WERI-Rb-1 (cell line): ENCODE data around the gene BLNK.

Experiments
- DNase-seq: peaks from one replicate; pipeline ENCODE4 v3.0.0-alpha.2; 2020
- H3K27ac ChIP-seq: fragments of 250-450 bp; sonication (Bioruptor Pico); 2 replicates; pipeline ENCODE4 v1.5.1; 2020; ENCODE audit warnings: mild to moderate bottlenecking, moderate library complexity
- H3K27me3 ChIP-seq: fragments of 250-450 bp; sonication (Bioruptor Pico); 2 replicates; pipeline ENCODE4 v1.5.1; 2021; ENCODE audit warnings: mild to moderate bottlenecking, low read depth, moderate library complexity; ENCODE audit not compliant: insufficient read depth, severe bottlenecking
- H3K36me3 ChIP-seq: fragments of 250-450 bp; sonication (Bioruptor Pico); 2 replicates; pipeline ENCODE4 v1.5.1; 2020; ENCODE audit warnings: mild to moderate bottlenecking, moderate library complexity
- H3K4me3 ChIP-seq: 2 replicates; pipeline ENCODE4 v1.5.1; 2011; ENCODE audit warnings: low read depth, mild to moderate bottlenecking, control low read depth, low read length
- H3K9me3 ChIP-seq: fragments of 250-450 bp; sonication (Bioruptor Pico); 2 replicates; pipeline ENCODE4 v1.5.1; 2021; ENCODE audit warnings: mild to moderate bottlenecking, moderate library complexity; ENCODE audit not compliant: severe bottlenecking
- CTCF ChIP-seq: IDR thresholded peaks from 2 replicates; pipeline ENCODE4 v1.5.1; 2011; ENCODE audit warnings: low read depth, mild to moderate bottlenecking, control low read depth, inconsistent platforms, low read length

BLNK gene

GRCh38 chr10:96292971-96293920 is 21.9 kb upstream of the BLNK start:
- Histone ChIP-seq H3K27me3 (no peaks in the 10 kb centered on the region), H3K4me3 (no peak overlapping the region), H3K9me3 (no peaks in the 10 kb centered on the region), H3K36me3 (no peaks in the 10 kb centered on the region), H3K27ac (no peak overlapping the region)
- DNase-seq: peak; percentile 13
- TF ChIP-seq CTCF: peak; percentile 44; the same call in 1 of the 2 replicates

DNA sequence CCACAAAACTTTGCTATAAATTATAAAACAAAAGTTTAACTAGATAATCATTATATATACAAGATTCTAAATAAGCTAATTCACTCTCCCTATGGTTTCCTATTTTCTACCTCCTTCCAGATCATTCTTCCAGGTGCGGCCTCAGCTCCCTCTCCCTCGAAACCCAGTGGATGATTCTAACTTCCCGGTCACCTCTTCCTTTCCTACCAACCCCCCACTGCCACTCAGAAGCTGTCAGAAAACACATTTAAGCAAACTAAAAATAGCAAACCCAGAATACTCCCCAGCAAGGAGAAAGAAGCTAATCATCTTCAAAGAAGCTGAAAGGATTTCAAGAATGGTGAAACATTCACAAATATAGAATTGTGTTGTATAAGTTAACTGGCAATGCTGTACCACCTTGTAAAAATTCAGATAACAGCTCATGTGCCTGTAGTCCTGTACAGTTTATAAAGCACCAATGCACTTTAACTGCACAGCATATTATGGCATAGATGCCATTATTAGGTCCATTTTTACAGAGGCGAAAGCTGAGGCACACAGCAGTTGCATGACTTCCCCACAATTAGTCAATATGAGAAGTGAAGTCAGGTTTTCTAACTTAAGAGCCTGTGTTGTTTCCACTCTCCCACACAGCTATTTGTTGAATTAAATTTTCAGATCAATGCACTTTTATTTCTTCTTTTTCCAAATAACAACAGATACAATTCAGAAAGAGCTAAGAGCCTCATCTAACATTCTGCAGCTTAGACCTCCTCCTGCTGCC is 19.2 kb upstream of the BLNK start:
- H3K27ac ChIP-seq: no peak overlapping the region

DNA sequence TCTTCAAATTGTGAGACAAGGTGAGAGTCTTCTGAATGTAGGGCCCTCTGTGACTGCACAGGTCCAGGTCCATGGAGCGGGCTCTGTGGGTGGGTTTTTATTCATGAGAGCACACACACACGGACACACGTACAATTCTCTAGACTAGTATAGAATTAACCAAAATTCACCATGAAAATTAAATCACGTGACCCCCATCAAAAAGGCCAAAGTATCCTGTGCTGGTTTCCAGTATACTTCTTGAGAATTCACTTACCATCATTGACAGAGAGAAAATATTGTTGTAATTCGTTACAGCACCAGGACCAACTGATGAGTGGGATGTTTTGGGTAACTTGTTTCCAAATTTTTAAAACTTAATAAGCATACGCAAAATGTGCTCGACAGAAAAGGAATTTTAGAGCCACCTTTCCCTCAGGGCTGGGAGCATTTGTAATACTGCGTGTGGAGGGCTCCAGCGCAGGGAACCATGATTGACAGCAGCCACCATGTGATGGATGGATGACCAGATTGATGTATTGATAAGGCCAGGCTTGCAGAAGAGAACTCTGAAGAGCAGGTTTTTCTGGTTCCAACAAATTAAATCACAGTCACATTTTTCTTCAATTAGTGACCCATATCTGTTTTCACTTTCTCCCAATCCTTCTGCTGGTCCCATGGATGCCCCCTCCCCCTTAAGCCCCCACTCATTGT is 18.0 kb upstream of the BLNK start:
- no peak overlapping the region for H3K4me3 ChIP-seq
- H3K36me3 ChIP-seq: no peaks in the 10 kb centered on the region
- no peaks in the 10 kb centered on the region for H3K27me3 ChIP-seq
- no peak overlapping the region for H3K27ac ChIP-seq
- TF ChIP-seq CTCF: no peak
- H3K9me3 ChIP-seq: no peaks in the 10 kb centered on the region
- DNase-seq: no peak

More for the DNA sequence above, 19.2 kb upstream of the BLNK start:
- no peak for TF ChIP-seq CTCF
- Histone ChIP-seq H3K36me3 (no peaks in the 10 kb centered on the region), H3K4me3 (no peak overlapping the region), H3K9me3 (no peaks in the 10 kb centered on the region), H3K27me3 (no peaks in the 10 kb centered on the region)
- no peak for DNase-seq

- Histone ChIP-seq H3K27ac (no peak overlapping the region), H3K9me3 (no peaks in the 10 kb centered on the region), H3K36me3 (no peaks in the 10 kb centered on the region), H3K4me3 (no peak overlapping the region), H3K27me3 (no peaks in the 10 kb centered on the region)
- DNase-seq: no peak
- no peak for TF ChIP-seq CTCF
These were observed 16.8 kb upstream of the BLNK start for GRCh38 chr10:96288151-96288621.

DNA sequence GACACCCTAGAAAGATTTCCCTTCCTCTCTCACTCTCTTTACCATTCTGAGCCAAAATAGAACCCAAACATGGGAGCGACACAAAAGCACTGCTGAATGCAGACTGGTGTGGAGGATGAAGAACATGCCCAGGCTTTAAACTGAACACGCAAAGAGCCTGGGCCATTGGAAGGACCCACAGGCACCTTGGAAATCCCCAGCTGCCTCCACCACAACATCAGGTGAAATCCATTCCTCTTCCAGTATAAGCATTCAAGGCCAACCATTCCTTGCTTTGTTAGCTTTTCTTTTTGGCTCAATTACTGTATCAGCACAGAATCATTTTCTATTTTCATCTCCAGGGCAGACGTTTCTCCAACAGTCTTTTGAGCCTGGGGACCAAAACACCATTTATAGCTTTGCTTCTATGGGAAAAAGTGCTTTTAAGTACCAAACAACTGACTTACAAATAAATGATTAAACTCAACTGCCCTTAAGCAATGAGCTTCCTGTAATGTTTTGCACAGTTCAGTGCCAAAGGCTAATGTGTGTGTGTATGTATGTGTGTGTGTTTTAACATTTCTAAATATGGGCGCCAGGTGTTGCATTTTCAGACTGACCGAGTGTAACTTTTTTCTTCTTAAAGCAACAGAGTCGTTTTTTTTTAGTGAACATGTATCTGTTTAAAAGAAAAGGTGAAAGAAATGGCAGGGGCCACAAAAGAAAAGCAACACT is 16.2 kb upstream of the BLNK start:
- Histone ChIP-seq H3K4me3 (no peak overlapping the region), H3K27ac (no peak overlapping the region), H3K36me3 (no peaks in the 10 kb centered on the region), H3K9me3 (no peaks in the 10 kb centered on the region), H3K27me3 (no peaks in the 10 kb centered on the region)
- TF ChIP-seq CTCF: no peak
- no peak for DNase-seq
